ENCODE results near the gene PNLIPRP3.

- TF ChIP-seq CTCF (IDR thresholded peaks at IDR 0.05) = no peak
- no peak for TF ChIP-seq POLR2A (IDR thresholded peaks at IDR 0.05)
- TF ChIP-seq POLR2AphosphoS5 (IDR thresholded peaks at IDR 0.05) = peak; percentile 34
Observed at GRCh38 chr10:116429288-116429977, 1.8 kb downstream of the PNLIPRP3 start.
